ENCODE data around the gene CFC1. TPM values are rescaled to one million over a fixed set of nuclear protein-coding genes. Genes with fewer than 3 reads are reported as not detected.

CFC1 gene
- total RNA-seq, 4 donors from 2014 or later: not detected

Small RNA genes lying within 50 kb of the gene (small RNA-seq; reads per million reads assigned to genes)
- 0 reads per million in 3 donors for gene RF00017
- 0 reads per million in 3 donors for gene RNU6-848P

Other genes starting within 250 kb of the CFC1 start
- 10 to 100 TPM; 36.6 to 60.2 (median 50.3) TPM for gene PTPN18, start 243.5 kb downstream of the CFC1 start, total RNA-seq
- not detected for gene POTEI, start 90.2 kb downstream of the CFC1 start, total RNA-seq
- gene CFC1B, start 78.4 kb downstream of the CFC1 start, total RNA-seq: not detected
- not detected for gene POTEJ, start 11.9 kb upstream of the CFC1 start, total RNA-seq
- gene GPR148, start 129.5 kb upstream of the CFC1 start, total RNA-seq: not detected
- gene AMER3, start 156.0 kb upstream of the CFC1 start, total RNA-seq: under 1 TPM in 1 of 4 donors, not detected in 3; 0.06 TPM
- 10 to 100 TPM; 23.7 to 51.5 (median 37.1) TPM for gene ARHGEF4, start 237.3 kb upstream of the CFC1 start, total RNA-seq